Measurements from ENCODE around the gene CCS.
"Not testable (repeated sequence)": the region's sequence is repeated elsewhere in the genome, so short reads cannot be mapped to it uniquely, and the experiment has no call there.

Gene CCS

GRCh38 chr11:66593303-66593635 is 284 bp downstream of the CCS start:
- no peak for DNase-seq

DNA sequence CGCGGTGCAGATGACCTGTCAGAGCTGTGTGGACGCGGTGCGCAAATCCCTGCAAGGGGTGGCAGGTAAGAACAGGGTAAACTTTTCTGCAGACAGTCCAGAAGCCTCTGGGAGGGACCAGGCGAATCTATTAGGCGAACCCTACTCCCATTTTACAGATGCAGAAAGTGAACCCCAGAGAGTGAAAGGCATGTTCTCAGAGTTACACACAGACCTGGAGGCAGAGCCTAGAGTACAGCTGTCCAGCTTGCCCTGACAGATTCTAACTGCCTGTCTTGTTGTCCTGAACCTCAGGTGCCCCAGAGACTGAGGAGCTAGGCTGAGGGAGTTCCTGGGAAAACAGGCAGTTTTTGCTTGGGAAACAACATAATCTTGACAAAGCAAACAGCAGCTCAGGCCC is 665 bp downstream of the CCS start:
- no peak for DNase-seq

DNA sequence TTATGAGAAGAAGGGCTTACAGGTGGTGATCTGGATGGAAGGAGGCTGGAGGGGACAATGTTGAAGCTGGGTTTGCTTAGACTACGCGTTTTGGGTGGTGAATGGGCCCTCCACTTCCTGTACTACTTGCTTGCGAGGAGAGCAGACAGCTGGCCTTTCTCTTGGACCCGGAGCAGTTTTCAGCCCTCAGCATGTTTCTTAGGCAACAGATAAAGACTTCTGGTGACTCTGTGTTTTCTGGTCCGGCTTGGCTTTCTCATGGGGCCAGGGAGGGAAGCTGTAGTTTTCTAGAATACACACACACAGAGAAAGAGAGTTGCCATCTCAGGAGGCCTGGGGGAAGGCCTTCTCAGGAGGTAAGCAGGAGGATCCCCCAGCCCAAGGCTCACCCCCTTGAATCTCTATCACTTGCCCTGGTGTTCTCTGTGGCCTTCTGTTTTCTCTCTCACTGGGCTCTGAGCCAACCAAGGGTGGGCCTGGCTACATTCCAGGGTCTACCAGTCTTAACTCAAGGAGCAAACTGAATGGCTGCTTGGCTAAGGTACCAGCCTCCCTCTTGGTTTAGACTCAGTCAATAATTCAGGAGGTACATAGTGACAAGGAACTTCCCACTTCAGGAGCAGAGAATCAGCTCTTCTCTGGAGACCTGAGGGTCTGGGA is 2.4 kb downstream of the CCS start:
- no peak for DNase-seq

- DNase-seq: no peak
Measured at GRCh38 chr11:66598993-66599392, 6.0 kb downstream of the CCS start.

GRCh38 chr11:66600219-66600618 is 7.2 kb downstream of the CCS start:
- no peak for DNase-seq

DNA sequence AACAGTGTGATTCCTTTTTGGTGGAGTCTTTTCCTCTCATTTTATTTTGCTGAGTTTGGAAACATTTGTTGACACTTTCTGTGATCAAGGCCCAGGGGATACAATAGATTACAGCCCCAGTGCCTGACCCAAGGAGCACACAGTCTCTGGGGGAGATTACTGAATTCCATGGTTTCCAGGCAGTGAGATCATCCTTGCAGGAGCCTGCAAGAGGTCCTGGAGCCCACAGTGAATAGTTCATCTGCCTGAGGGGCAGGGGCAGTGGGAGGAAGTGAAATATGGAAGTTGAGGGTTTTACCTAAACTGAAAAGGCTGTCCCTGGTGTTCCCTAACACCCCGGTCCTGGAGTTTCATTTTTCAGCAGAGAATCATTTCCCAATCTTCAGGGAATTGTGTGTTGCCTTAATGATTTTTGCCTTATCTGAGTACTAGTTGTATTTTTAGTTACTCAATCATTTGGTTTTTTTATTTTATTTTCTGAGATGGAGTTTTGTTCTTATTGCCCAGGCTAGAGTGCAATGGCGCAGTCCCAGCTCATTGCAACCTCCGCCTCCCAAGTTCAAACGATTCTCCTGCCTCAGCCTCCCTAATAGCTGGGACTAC is 7.7 kb downstream of the CCS start:
- DNase-seq: no peak

DNA sequence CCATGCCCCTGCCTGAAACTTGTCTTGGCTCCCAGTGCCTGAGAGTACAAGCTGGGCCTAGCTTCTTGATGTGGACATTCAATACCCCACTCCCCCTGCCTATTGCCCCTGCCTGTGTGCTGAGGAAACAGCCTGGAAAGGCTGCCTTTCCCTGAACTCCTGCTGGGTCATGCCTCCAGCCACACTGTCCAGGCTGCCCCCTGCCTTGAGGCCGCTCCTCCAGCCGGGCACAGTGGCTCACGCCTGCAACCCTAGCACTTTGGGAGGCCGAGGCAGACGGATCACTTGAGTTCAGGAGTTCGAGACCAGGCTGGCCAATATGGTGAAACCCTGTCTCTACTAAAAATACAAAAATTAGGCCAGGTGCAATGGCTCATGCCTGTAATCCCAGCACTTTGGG is 10.1 kb downstream of the CCS start:
- DNase-seq: no peak

DNA sequence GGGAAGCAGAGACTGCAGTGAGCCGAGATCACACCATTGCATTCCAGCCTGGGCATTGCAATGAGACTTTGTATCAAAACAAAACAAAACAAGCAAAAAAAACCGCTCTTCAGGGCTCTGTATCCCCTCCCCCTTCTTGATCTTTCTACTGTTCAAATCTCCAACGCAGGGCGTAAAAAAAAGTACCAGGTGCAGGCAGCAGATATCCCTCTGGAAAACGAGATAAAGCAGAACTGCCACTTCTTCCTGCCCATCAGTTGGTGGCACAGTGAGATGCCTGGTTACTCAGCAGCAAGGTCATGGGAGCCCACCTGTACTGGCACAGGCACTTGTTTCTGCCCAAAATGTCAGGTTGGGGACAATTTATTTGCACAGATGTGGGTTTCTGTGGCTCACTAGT is 11.2 kb downstream of the CCS start:
- DNase-seq: no peak

DNA sequence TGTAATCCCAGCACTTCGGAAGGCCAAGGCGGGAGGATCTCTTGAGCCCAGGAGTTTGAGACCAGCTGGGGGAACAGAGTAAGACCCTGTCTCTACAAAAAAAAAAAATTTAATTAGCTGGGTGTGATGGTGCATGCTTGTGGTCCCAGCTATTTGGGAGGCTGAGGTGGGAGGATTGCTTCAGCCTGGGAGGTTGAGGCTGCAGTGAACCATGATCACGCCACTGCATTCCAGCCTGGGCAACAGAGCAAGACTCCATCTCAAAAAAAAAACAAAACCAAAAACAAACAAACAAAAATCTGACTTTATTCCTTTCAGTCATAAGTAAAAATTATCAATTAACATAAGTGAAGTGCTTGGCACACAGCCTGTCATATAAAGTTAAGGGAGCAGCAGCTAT is 13.6 kb downstream of the CCS start:
- DNase-seq: not testable (repeated sequence)

DNA sequence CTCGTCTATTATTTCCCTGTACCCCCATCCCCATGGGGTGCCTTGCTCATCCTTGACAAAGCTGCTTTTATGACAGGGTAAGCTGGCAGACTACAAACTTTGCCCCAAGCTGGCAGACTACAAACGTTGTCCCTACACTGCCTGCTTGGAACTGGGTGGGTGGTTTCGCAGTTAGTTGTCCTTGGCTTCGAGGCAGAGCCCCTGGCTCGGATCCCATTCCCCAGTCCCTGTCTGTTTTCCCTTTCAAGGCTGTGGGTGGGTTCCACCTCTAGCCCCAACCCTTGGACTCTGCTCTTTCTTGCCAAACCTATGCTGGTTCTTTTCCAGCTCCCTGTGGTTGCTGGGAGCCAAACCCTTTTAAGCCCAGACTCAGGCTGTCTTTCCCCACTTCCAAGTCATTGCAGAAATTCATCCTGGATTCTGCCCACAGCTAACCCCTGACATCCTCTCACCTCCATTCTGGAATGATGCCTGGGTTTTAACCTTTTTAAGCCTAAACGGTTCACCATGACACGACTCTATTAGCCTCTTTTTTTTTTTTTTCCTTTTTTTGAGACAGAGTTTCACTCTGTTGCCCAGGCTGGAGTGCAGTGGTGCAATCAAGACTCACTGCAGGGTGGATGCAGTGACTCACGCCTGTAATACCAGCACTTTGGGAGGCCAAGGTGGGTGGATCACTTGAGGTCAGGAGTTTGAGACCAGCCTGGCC is 14.3 kb downstream of the CCS start:
- no peak for DNase-seq

DNA sequence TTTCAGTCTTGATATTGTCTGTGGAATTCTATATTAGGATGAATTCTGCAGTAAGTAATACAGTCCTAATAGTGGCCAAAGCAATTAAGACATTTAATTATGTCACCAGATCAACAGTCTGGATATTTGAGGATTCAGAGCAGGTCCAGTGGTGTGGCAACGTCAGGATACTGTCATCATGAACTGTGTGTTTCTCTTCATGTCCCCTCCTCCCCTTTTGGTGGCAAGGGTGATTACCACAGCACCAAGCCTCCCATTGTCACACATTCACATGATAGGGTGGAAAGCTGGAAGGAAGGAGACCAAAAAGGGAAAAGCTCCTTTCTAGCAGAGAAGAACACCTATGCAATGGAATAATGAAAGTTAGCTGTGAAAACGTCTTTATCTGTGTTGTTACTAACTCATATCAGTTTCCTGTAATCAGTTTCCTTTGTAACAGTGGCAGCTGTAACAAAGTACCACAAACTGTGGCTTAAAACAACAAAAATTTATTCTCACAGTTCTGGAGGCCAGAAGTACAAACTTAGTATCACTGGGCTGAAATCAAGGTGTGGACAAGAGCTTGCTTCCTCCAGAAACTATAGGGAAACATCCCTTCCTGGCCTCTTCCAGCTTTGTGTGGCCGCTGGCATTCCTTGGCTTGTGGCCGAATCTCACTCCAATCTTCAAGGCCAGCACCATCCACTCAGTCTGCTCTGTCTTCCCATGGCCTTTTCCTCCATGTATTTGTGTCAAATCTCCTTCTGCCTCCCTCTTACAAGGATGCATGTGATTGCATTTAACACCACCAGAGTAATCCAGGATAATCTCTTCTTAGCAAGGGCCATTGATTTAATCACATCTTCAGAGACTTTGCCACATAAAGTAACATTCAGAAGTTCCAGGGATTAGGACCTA is 17.0 kb downstream of the CCS start:
- no peak for DNase-seq

GRCh38 chr11:66612458-66612857 is 19.5 kb downstream of the CCS start:
- DNase-seq: no peak

DNA sequence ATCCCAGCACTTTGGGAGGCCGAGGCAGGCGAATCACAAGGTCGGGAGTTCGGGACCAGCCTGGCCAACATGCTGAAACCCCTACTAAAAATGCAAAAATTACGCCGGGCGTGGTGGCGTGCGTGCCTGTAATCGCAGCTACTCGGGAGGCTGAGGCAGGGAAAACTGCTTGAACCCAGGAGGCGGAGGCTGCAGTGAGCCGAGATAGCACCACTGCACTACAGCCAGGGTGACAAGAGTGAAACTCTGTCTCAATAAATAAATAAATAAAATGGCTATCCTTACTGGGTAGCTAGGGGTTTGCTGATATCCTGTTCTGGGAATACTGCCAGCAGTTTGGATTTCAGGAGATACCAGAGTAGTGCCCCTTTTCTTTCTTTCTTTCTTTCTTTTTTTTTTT is 21.1 kb downstream of the CCS start:
- no peak for DNase-seq

- DNase-seq: peak; percentile 97
Measured at GRCh38 chr11:66616379-66617154, 23.6 kb downstream of the CCS start, which contains the start of gene RBM14. TSS of gene RBM14 (plus strand) at chr11:66616630. CDS start at chr11:66616721, 91 bp downstream.

DNA sequence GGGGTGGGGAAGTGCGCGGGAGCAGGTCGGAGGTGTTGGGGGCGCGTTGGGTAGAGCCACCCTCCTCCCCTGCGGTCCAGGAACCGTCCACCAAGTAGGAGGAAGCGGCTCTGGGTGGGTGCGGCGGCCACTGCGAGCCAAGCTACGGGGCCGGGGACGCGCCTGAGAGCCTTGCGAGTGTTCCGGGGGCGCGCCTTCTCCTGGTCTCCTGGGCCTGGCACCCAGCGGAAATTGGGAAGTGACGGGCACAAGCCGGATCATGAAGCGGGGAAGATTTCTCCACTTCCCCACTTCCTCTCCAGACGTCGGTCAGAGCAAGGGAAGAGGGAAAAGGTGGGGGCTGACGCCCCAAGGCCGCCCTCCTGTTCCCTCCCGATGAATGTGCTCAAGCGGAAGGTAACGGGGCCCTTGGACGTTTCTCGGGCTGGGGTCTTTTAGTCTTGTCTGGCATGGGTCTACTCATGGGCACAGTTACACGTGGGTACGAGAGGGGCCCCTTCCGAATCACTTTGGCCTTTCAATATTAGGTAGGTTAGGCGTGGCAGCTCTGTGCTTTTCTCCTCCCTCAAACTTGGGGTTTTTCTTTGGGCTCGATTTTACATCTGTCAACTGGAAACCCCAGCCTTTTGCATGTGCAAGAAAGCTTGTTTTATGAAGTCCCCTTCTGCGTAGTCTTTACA is 24.3 kb downstream of the CCS start:
- DNase-seq: peak; percentile 63 to 66

DNA sequence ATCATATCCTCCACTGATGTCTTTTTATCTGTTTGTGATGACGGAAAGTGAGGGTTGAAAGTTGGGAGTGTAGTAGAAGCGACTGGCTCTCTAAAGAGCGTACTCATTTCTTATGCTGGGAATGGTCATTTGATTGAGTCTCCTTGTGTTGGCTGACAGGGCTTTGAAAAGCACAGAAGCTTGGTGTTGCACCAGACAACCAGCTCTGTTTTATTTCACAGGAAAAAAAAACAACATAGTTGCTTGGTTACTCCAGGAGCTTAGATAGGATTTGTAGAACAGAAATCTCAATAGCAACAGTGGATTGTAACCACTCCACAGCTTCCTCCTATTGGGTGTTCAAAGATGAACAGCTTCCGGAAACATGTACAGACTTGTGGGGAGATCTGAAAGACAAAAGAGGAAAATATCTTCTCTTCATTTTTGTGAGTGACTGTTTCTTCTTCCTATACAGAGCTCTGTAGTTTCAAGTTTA is 26.1 kb downstream of the CCS start:
- peak; percentile 53 to 79 for DNase-seq

- no peak for DNase-seq
Measured at GRCh38 chr11:66624450-66624849, 31.5 kb downstream of the CCS start.

DNA sequence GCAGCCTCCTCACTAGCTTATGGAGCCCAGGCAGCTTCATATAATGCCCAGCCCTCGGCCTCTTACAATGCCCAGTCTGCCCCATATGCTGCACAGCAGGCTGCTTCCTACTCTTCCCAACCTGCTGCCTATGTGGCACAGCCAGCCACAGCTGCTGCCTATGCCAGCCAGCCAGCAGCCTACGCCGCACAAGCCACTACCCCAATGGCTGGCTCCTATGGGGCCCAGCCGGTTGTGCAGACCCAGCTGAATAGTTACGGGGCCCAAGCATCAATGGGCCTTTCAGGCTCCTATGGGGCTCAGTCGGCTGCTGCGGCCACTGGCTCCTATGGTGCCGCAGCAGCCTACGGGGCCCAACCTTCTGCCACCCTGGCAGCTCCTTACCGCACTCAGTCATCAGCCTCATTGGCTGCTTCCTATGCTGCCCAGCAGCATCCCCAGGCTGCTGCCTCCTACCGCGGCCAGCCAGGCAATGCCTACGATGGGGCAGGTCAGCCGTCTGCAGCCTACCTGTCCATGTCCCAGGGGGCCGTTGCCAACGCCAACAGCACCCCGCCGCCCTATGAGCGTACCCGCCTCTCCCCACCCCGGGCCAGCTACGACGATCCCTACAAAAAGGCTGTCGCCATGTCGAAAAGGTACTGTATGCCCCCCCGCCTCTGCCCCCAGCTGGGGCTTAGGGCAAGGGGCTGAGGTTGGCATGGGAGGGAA is 32.2 kb downstream of the CCS start:
- no peak for DNase-seq

DNA sequence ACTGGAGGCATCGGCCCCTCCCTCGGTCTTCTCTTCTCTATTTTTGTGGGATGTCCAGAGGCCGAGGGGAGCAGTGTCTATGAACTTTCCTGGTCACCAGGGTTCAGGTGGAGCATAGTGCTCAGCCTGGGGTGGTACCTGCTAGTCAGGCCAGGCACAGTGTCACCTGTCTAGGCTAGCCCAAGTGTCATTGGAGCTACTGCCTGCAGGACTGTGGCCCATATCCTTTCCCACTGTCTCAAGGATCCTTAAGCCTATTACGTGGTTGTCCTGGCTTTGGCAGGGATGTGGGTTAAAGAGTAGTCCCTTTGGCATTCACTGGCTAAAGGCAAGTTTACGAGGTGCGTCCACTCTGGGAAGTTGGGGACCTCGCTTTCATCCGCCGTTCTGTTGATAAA is 32.8 kb downstream of the CCS start:
- no peak for DNase-seq

DNA sequence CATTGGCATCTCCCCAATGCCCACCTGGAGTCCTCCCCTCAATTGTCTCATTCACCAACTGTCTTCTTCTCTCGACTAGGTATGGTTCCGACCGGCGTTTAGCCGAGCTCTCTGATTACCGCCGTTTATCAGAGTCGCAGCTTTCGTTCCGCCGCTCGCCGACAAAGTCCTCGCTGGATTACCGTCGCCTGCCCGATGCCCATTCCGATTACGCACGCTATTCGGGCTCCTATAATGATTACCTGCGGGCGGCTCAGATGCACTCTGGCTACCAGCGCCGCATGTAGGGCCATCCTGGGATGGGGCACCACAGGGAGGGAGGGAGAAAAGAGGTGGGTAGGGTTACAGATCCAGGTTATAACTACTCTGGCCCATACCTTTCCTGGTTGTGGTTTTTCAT is 33.4 kb downstream of the CCS start:
- DNase-seq: no peak

DNA sequence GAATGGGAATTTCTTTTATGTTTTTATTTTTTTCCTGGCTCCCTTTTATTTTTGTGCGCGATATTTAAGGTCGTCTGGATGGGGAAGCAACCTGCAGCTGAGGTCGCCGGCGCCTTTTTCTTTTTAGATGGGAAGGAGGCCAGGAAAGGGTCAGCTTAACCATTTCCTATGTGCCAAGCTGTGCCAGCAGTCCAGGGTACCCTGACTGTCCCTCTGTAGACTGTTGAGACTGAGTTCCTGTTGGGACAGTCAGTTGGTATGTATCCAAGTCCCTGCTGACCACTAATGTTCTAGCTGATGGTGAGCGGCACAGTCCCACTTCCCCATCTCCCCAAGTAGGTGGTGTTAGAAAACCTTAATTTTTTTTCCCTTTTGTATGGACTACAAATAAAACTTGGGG is 33.9 kb downstream of the CCS start:
- DNase-seq: no peak

All from AML-193 (cell line).